ENCODE measurements around the gene TUBA4A. TPM values are rescaled to one million over a fixed set of nuclear protein-coding genes. Genes with fewer than 3 reads are reported as not detected.
A peak's percentile ranks its signal among the peaks of the same experiment; 100 is the strongest.

TUBA4A gene
- total and polyA plus RNA-seq, 10 of the 15 experiments (the other 5 are each of a cell fraction or from before 2014, with no cell fraction given): 58.2 to 325 (median 134) TPM

GRCh38 chr2:219294356-219295351 lies 40.9 kb upstream of the TUBA4A start:
- peaks cover 8% of the 10 kb centered on the region for H3K4me1 ChIP-seq (ENCODE audit: control insufficient read depth, insufficient read depth, low read length)
- peak overlapping the region; percentile 93 for H2AFZ ChIP-seq (ENCODE audit: control insufficient read depth, low read depth, low read length)
- 12% methylated on average over 63 of the region's 67 CpGs for WGBS (ENCODE audit: insufficient coverage, insufficient replicate concordance, low lambda C conversion rate, missing lambda C conversion rate)
- H3K4me2 ChIP-seq (ENCODE audit: control insufficient read depth, insufficient read depth): peak overlapping the region; percentile 94
- H3K27ac ChIP-seq (ENCODE audit: control insufficient read depth, insufficient read depth): no peak overlapping the region
- ChIA-PET POLR2A (interaction anchor here (0.5 to 3.7 kb wide), 16 partner anchors 10 to 157 kb away, joined by 3 to 50 read pairs (median 6); partner anchors contain the start of genes CNPPD1, DNAJB2, GLB1L and NHEJ1), SMC1A (ENCODE audit: uncharacterized antibody, unreplicated experiment) (interaction anchor here (0.6 to 6.0 kb wide), 20 partner anchors 15 to 140 kb away, joined by 3 to 96 read pairs (median 7); partner anchors contain the start of genes CNPPD1, DNAJB2, GLB1L and NHEJ1), CTCF (interaction anchor here (0.6 to 10.9 kb wide), 53 partner anchors 8 to 687 kb away, joined by 3 to 257 read pairs (median 5); partner anchors contain the start of genes ABCB6, ANKZF1, ATG9A and CNPPD1), RAD21 (ENCODE audit: unreplicated experiment) (interaction anchor here (0.5 to 6.5 kb wide), 21 partner anchors 16 to 939 kb away, joined by 3 to 78 read pairs (median 6); partner anchors contain the start of genes ANKZF1, ATG9A, CNPPD1 and DNAJB2)
- H4K20me1 ChIP-seq (ENCODE audit: control insufficient read depth, insufficient read depth): no peaks in the 10 kb centered on the region
- peak overlapping the region; percentile 68 for H3K9ac ChIP-seq (ENCODE audit: control insufficient read depth, insufficient read depth, low read length)
- peak; percentile 93 for FAIRE-seq
- in situ Hi-C loops (cut with MboI): loop anchor here (5.0 kb wide), 2 partner anchors 137 to 237 kb away; no protein-coding TSS in a partner anchor
- no TSS peak for BruUV-seq (replicated peaks)
- peaks cover 0 to 6% of the 10 kb centered on the region in 2 experiments; a peak in 2 of 4 replicates for H3K27me3 ChIP-seq (replicated peaks in 1 of 2; ENCODE audit: control insufficient read depth in 2 of 2, insufficient read depth in 2 of 2, low read length in 1 of 2)
- no peaks in the 10 kb centered on the region for H3K9me3 ChIP-seq (replicated peaks; ENCODE audit: control insufficient read depth, insufficient read depth, low read length)
- H3K4me3 ChIP-seq: peak overlapping the region; percentile 59; the same call in 1 of the 2 replicates
- no peaks in the 10 kb centered on the region for H3K79me2 ChIP-seq (ENCODE audit: control insufficient read depth, insufficient read depth, low read length)
- intact Hi-C loops (cut with micrococcal nuclease; ENCODE audit: unreplicated experiment): loop anchor here (1.0 to 5.0 kb wide), 5 partner anchors 15 to 237 kb away; partner anchors contain the start of genes ABCB6, CNPPD1, DNAJB2 and RETREG2
- DNase-seq (ENCODE audit: low read depth, low spot score): peak; percentile 60
- ATAC-seq: peak; percentile 93
- no peaks in the 10 kb centered on the region for H3K36me3 ChIP-seq (ENCODE audit: control insufficient read depth in 2 of 2, insufficient read depth in 2 of 2, low read length in 1 of 2)
- TF ChIP-seq ELK1 (IDR thresholded peaks at IDR 0.05; ENCODE audit: low read depth, low read length) (0 out of 2 replicates have a peak, but pooled peaks have one; percentile 46), CTCF (IDR thresholded peaks at IDR 0.05 in 2 of 3, conservative IDR thresholded peaks at IDR 0.05 in 1 of 3; ENCODE audit: control insufficient read depth in 2 of 3, extremely low read depth in 1 of 3, insufficient read depth in 1 of 3, low read depth in 3 of 3, low read length in 3 of 3) (peak; percentile 98 to 99 (median 99)), SIX5 (IDR thresholded peaks at IDR 0.05; ENCODE audit: low read depth, low read length, severe bottlenecking) (no peak), EZH2 (IDR thresholded peaks at IDR 0.05; ENCODE audit: borderline replicate concordance, control insufficient read depth, low read depth, low read length) (no peak), FOS (IDR thresholded peaks at IDR 0.05; ENCODE audit: borderline replicate concordance, extremely low read depth, insufficient read length) (no peak), SPI1 (IDR thresholded peaks at IDR 0.05; ENCODE audit: borderline replicate concordance, insufficient read depth, low read depth, low read length) (peak; percentile 74), SREBF2 (IDR thresholded peaks at IDR 0.05; ENCODE audit: low read length) (no peak), E2F8 (IDR thresholded peaks at IDR 0.05; ENCODE audit: low read depth, partially characterized antibody) (no peak), CEBPZ (IDR thresholded peaks at IDR 0.05; ENCODE audit: low read depth, low read length) (no peak)

Data from GM12878 (cell line).